HG02981 (cell line): Measurements from ENCODE around the gene PDZD4.
A peak's percentile ranks its signal among the peaks of the same experiment; 100 is the strongest.

Experiments used
- ATAC-seq: cut with Tn5 transposase; IDR thresholded peaks from one replicate; pipeline ENCODE4 v1.9.1; 2021; ENCODE audit warnings: mild to moderate bottlenecking, moderate library complexity; ENCODE audit not compliant: unreplicated experiment

PDZD4 gene

DNA sequence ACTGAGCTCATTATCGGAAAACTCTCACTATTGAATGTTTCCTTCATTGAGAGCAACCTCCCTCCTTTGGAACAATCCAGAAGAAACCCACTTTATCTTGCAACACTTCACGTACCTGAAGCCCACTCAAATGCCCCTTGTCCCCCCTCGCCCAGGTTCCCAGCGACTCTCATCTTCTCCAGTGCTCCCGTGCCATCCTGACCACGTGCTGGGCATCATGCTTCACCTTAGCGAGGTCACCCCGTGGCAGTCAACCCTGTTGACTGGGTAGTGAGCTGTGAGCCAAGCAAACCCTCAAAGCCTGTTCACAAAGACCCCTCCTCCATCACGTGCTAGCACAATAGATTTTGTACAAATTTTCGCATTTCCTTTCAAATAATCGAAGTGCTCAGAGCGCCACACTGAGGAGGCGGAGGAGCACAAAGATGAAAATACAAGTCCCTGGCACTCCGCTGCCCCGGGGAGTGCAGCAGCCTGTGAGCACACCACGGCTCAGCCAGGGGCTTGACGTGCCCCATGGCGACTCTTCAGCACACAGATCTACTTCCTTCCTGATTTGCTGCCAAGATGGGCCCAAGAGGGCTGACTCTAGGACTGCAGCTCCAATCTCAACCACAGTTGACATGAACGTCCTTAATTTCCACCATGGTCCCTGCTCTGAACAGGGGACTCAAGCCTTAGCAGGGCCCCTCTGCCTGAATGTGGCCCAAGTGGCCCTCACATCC is 15.6 kb downstream of the PDZD4 start:
- no peak for ATAC-seq

DNA sequence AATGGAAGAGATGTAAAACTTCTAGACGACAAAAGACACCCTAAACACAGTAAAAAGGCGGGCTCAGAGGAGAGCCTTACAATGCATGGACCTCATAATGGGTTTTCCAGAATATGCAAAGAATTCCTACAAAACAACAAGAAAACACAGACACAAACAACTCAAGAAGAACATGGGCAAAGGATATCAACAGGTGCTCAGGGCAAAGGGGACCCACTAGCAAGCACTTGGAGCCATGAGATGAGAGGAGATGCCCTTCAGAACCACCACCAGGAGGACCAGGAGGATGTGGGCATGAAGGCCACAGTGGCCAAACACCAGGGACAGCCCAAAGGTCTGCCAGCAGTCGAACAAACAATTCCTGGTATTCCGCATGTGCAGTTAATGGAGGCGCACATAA is 17.2 kb downstream of the PDZD4 start:
- ATAC-seq: no peak

DNA sequence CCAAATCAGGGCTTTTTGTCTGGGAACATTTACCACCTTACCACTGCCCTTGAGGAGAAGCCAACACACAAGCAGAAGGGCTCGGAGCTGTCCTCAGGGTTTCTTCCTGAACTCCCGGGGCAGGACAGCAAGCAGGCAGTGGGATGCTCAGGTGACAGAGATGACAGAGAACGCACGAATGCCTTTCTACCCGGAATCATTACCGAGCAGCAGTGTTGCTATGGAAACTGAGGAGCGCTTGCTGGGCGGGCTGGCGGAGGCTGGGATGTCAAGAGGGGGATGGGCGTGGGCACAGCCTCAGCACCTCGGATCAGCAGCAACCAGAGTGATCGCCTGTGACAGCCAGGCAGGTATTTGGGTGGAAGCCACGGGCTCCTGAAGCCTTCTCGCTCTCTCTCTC is 18.1 kb downstream of the PDZD4 start:
- ATAC-seq: no peak

DNA sequence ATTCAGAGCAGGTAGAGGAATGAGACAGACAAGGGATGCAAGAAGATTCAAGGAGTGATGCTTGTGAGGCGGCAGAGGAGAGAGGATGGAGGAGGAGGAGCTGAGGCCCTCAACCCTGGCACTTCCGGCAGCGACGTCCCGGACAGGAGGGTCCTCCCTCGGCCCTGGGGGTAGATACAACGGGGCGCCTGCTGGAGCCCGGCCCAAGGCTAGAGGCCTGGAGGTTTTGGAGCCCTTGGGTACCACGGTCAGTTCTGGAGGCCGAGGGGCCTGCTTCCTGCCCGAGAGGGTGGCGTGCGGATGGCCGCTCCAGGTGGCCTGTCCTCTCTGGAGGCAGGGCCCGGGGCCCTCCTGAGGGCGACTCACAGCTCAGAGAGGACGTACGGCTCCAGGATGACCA is 22.4 kb downstream of the PDZD4 start:
- no peak for ATAC-seq

DNA sequence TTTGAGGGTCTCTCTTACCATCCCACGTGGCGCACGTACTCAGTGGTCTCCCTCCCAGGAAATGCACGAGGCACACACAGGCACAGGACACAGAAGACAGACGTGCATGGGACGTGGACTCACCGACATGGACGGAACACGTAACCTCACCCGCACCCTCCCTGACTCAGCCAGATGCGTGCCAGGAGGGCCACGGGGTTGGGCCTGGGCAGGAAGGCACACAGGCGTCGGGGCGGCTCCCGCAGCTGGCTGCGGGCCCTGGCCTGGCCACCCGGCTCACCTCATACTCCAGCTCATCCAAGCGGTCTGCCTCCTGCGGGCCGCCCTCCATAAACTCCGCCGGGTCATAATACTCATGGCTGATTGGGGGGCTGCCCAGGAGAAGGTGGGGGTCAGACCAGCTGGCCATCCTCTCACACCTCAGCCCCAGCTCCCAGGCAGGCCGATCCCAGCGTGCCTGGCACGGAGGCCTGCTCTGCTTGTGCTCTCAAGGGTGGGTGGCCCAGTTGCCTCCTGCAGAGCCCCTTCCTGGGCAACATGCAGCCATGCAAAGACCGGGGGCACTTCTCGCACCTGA is 23.3 kb downstream of the PDZD4 start:
- no peak for ATAC-seq

DNA sequence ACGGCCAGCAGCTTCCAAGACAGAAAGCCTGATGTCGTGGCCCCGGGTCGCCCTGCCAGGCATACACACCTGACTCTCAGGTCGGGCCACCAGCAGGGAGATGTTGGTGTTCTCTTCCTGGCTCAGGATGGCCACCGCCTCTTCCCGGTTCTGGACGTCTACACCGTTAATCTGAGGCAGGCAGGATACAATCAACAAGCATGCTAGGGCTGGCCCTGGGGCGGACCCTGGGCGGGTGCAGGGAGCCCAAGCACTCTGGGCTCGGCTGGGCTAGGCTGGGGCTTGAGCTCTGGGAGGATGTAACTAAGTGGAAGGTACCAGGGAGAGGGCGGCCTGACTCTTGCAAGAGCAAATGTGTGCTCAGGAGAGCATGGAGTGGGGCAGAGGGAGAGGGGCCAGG is 24.9 kb downstream of the PDZD4 start:
- no peak for ATAC-seq

DNA sequence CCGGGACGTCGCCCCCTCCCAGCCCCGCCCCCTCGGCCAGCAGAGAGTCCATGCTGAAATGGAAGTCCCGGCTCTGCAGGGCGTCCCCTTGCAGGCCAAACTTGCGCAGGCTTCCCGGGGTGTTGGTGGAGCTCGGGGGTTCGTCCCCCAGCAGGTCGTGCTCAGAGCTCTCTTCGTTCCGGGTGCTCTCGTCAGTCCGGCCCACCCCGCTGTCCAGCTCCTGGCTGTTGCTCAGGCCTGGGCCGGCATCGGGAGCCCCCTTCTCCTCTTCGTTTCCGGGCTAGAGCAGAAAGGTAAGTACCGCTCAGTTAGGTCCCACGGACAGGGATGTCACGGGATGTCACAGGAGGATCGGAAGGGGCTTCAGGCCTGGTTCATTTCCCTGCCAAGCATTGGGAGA is 25.7 kb downstream of the PDZD4 start:
- ATAC-seq: no peak

DNA sequence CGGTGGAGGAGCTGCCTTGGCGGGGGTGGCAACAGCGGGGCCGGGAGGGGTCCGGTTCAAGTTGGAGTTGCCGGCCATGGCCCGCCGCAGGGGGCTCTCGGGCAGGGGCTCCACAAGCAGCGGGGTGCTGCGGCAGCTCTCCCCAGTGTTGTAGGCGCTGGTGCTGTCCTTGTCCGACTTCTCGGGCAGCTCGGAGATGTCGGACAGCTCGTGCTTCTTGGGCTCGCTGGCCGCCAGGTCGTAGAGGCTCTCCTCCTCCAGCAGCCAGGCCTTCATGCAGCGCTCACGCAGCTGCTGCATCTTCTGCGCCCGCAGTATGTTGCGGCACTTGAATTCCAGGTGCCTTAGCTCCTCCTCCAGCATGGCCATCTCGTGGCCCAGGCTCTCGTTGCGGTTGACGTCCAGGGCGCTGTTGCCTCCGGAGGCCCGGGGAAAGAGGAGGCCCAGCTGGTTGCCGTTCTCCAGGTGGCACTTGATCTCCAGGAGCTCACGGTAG is 26.2 kb downstream of the PDZD4 start:
- no peak for ATAC-seq

DNA sequence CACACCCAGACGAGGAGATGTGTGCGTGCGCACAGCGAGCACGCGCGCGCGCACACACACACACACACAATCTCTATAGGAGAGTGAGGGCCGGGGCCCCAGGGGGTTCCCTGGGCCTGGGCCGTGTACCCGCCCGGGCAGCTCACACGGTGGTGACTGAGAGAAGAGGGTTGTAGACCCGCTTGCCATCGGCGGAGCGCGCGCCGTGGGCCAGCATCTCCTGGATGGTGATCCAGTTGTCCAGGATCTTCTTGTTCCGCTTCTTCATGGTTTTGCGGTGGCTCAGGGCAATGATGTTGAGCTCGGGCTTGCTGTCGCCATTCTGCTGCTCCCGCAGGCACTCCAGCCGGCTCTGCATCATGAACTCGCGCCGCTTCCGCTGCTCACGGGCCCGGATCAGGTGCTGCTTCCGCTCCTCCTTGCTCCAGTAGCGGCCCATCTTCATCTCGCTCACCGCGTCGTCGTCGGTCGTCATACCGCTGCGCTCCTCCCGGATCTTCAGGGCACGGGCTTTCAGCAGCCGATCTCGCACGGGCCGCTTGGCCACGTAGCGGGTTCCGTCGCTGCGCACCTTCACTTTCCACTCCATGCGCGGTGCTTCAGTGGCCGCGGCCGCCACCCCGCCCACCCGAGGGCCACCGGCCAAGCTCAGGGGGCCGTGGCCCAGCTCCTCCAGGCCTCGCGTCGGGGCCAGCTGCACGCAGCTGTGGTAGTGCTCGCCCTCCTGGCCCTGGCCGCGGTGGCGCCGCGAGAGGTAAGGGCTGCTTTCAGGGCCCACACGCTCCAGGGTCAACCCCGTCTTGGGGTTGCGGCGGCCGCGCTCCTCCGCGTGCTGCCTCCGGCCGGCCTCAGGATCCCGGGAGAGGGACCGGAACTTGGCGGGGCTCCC is 26.9 kb downstream of the PDZD4 start:
- ATAC-seq: no peak

DNA sequence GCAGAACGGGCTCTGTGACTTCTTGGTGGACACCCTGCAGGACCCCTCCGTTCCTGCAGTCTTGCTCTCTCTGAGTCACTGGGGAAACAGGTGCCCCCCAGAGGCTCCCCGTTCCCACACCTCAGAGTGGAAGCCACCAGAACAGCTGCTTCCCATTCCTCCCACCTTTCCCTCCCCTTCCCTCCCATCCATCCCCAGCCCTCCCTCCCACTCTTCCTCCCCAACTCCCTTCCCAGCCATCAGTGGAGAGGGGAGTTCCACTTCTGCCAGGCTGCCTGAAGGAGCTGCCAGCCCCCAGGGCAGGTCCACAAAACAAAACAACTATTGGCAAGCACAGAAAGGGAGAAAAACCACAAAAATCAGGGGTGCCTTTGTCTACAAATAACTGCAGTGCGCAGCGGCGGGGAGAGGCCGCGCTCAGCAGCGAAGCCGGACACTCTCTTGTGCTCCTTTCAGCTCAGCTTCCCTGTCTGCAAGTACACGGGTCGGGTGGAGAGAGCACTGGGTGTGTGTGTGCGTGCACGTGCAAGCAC is 27.8 kb downstream of the PDZD4 start:
- ATAC-seq: no peak

DNA sequence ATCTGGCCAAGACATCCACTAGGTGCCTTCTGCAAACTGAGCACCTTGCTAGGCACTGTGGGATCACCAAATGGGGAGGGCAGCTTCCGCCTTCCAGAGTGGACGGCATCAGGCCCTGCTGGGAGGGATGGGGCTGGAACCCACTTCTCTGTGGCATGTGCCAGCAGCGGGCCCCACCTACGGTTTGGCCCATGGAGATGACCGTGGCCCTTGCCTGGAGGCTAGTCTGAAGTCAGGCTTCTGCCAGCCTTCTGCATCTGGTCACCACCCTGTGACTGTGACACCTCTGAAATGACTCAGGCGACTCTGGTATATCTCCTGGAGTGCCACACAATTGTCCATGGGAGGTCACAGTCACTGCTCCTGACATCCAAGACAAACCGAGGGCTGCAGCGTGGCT is 28.7 kb downstream of the PDZD4 start:
- no peak for ATAC-seq

DNA sequence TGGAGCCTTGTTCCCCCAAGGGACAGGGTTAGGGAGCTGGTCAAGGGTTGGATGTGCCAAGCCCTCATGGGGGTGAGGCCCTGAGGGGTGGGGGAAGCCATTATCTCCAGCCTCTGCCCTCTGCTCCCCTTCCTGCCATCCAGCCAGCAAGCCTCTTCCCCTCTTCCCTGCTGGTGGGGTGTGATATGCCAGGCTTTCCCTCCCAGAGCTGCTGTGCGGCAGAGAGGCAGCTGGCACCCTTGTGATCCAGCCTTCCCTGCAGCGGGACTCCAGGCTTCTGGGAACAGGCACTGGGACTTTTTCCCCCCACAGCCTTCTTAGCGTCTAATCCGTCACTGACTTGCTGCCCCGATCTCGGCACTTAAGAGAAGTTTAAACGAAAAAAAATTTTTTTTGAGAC is 29.6 kb downstream of the PDZD4 start:
- no peak for ATAC-seq

DNA sequence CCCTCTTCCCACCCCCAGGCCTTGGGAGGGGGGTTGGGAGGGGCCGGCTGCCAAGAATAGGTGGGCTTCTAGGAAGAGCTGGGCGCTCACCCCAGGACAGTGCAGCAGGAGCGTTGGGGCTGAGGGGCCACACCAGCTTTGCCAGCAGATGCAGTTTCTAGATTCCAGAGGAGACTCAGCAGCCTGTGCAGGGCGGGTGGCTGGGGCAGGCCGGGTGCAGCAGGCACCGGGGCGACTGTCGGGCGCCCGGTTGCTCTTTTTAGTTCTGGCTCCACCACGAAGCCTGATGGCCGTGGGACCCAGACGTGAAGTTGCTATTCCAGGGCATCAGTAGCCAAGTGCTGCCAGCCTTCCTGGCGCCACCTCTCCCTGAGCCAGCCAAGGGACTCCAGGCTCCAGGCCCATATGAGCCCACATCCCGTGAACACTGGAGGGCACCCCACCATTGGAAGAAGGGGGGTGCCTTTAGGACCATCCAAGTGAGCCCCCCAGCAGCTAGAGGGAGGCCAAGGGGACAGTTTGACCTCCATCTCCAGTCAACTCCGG is 30.1 kb downstream of the PDZD4 start:
- ATAC-seq: no peak

DNA sequence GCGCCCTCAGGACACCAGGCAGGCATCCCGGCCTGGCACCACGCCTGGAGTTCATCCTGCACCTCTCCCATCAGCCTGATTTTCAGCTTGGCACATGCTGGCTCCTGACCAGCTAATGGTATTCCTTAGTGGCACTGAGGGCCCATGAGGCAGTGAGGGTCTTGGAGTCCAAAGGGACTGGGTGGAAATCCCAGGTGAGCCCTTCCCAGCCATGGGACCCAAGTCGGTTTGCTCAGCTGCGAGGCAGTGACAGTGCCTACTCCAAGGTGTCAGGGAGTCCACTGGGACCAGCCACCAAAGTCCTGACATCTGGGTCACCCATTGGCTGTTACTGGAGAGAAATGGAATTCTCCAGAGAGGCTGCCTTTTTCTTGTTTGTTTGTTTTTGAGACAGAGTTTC is 31.0 kb downstream of the PDZD4 start:
- no peak for ATAC-seq

DNA sequence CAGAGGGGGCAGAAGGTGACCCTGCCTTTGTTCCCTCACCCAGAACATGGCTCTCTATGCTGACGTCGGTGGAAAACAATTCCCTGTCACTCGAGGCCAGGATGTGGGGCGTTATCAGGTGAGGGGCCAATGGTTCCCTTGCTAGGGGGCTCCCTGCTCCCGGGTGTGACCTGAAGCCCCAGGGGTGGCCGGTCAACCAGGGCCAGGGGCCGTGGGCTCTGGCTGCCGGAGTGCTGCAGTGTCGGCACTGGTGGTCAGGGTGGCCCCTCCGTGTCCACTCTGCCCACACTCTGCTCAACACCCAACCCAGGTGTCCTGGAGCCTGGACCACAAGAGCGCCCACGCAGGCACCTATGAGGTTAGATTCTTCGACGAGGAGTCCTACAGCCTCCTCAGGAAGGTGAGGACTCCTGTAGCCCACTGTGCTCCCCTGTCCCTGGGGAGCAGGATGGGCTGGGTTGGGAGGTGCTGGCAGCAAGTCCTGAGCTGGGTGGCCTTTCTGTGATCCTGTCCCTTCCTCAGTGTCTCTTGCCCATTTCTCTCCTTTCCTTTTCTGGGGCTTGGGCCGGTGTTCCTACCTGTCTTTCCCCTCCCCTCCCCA is 32.8 kb downstream of the PDZD4 start:
- ATAC-seq: no peak

DNA sequence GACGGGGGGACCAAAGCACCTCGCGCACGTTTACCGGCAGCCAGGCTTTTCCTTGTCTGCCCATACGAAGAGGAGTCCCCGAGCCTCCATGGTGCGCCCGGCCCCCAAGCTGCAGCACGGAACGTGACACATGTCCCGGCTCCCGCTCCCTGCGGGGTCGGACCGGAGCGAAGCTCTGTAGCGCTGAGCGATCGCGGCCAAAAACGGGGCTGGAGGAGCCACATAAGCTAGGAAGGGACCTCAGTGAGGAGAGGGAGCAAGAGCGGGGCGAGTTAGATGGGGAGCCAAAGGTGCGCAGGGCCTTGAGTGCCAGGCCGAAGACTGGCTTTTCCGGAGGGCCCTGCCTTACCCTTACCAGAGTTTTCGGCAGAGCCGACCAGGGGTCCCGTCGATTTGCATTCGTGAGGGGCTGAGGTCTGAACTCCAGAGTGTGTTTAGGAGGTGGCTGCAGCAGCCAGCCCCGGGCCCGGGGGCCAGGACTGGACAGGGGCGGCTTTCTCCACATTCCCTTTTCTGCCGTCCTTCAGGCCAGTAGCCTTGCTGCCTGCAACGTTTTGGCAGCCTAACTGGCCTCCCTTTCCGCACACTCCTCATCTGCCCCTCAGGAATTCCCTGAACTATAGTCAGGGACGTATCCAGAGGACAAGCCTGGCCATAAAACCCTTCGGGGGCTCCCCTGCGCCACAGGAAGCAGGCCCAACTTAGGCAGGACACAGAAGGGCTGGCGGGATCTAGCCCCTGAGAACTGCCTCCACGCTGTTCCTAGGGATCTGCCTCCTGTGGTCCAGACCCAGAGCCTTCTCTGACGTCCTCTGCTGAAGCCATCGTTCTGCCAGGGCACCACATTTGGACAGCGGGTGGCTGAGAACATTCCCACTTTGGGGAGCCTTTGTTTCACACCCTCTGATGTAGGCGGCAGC is 35.2 kb downstream of the PDZD4 start:
- peak; percentile 1 for ATAC-seq

DNA sequence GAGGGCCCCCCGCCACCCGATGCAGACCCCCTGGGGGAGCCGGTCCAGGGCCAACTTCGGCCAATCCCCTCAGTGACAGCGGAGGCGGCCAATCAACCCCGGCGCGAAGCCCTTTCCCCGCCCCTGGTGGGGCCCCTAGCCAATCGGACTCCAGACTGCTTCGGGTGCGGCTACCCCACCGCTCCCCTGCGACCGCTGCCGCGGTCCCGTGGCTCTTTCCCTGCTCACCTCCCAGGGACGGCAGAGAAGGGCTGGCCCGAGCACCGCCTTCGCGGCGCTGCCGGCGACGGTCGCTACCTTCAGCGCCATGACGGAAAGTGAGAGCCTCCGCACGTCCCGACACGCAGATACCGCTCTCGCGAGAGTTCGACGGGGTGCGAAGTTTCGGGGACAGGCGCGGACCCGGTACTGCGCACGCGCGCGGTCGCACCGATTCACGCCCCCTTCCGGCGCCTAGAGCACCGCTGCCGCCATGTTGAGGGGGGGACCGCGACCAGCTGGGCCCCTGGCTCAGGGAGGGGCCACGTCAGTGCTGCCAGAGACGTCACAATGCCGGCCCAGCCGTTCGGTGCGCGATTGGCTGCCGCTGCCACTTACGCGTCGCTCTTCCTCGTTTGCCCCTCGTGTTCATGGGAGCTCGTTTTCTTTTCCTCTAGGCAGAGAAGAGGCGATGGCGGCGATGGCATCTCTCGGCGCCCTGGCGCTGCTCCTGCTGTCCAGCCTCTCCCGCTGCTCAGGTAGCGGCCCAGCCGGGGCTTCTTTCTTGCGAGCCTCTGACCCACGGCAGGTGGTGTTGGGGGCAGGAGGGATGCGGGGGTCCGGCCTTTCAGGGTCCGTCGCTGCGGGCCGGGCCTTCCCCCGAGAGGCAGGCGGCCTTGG is 36.1 kb downstream of the PDZD4 start, which contains the start of the genes IDH3G and SSR4:
Gene IDH3G (minus strand): TSS at position 358 of the 879 bp plus-strand sequence. CDS start 49 bp downstream, at position 309.
Gene SSR4 (plus strand): TSS at position 651 of the 879 bp plus-strand sequence. CDS start 20 bp downstream, at position 671.
- peak; percentile 93 for ATAC-seq

DNA sequence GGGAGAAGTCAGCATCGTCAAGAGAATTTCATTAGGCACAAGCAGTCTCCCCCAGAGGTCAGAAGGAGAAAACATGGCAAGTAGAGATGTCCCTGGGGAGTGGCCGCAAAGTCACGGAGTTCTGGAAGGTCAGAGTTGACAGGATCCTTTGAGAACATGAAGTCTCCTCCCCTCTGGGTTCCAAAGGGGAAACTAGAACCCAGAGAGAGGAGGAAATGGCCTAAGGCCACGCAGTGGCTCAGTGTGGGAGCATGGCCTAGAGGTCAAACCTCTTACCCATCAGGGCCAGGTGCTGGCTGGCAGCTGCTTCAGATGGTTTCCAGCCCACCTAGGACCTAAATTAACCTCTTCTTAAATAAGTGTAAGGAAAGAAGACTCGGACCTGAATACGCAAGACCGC is 37.1 kb downstream of the PDZD4 start:
- no peak for ATAC-seq

DNA sequence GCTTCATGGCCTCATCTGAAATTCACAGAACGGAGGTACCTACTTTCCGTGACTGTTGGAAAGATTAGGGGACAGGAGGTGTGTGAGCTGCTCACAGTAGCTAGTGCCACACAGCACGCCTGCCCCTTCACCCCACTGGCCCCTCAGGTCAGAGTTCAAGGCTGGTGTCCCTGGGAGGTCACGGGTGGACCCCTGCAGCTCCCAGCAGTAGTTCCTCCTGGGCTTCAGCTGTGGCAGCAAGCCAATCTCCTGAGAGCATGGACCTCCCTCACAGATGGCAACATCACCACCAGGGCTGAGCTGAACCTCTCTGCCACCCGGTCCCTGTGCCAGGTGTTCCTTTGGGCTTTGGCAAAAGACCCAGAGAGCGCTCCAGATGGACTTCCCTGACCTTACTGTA is 38.0 kb downstream of the PDZD4 start:
- ATAC-seq: no peak
